Panc1 (cell line): ENCODE measurements around the gene WDR64. TPM values are rescaled to one million over a fixed set of nuclear protein-coding genes. Genes with fewer than 3 reads are reported as not detected.

Source experiments
- ATAC-seq: fragments of 200-7000 bp; cut with Tn5 transposase; 2 replicates; pipeline ENCODE4 v1.9.1; 2020; ENCODE audit warnings: mild to moderate bottlenecking, moderate library complexity
- BruUV-seq: library from RNA; stranded (reverse); fragments of 400-500 nt; replicated peaks from 2 replicates; lab custom pipeline; 2021; lab: Mats Ljungman, UMichigan
- CTCF ChIA-PET: fragments of 300-600 bp; sonication (Branson Sonifier 250); formaldehyde crosslinking; loops from one replicate; lab custom pipeline; 2022; ENCODE audit warnings: antibody characterized with exemption; lab: Charles Lee
- POLR2A ChIA-PET: fragments of 300-600 bp; sonication (Branson Sonifier 250); formaldehyde crosslinking; loops from one replicate; lab custom pipeline; 2022; ENCODE audit warnings: antibody characterized with exemption; lab: Charles Lee
- DNase-seq: peaks from one replicate; pipeline ENCODE4 v3.0.0-alpha.2; 2010; ENCODE audit warnings: low read depth, low spot score
- H3K27ac ChIP-seq: 2 replicates; pipeline ENCODE4 v1.5.1; 2011; ENCODE audit warnings: mild to moderate bottlenecking, low read length, inconsistent platforms
- H3K27me3 ChIP-seq: fragments of 200-500 bp; sonication (Bioruptor generic); 2 replicates; pipeline ENCODE4 v1.6.0; 2014; ENCODE audit warnings: low read length, inconsistent platforms; ENCODE audit not compliant: control insufficient read depth, insufficient read depth
- H3K36me3 ChIP-seq: fragments of 200-500 bp; sonication (Bioruptor generic); 2 replicates; pipeline ENCODE4 v1.5.1; 2014; ENCODE audit warnings: inconsistent platforms, mild to moderate bottlenecking, low read length, moderate library complexity; ENCODE audit not compliant: control insufficient read depth, insufficient read depth
- H3K4me1 ChIP-seq: 2 replicates; pipeline ENCODE4 v1.5.1; 2011; ENCODE audit warnings: inconsistent platforms, mild to moderate bottlenecking, low read length, moderate library complexity; ENCODE audit not compliant: control insufficient read depth, insufficient read depth
- H3K4me3 ChIP-seq, 2 experiments: 2 replicates each; pipeline ENCODE4 v1.5.1; 2011 to 2012; ENCODE audit warnings: low read depth in 2 of 2, low read length in 2 of 2, mild to moderate bottlenecking in 2 of 2, inconsistent platforms in 1 of 2, moderate library complexity in 1 of 2
- H3K9me3 ChIP-seq: fragments of 200-500 bp; sonication (Bioruptor generic); 2 replicates; pipeline ENCODE4 v1.5.1; 2014; ENCODE audit warnings: low read depth, mild to moderate bottlenecking, inconsistent platforms, low read length, moderate library complexity; ENCODE audit not compliant: control insufficient read depth, insufficient read depth
- CTCF ChIP-seq: fragments of 450-650 bp; IDR thresholded peaks from 2 replicates; pipeline ENCODE4 v1.5.1; 2017; ENCODE audit warnings: mild to moderate bottlenecking
- POLR2AphosphoS5 ChIP-seq: IDR thresholded peaks from 2 replicates; pipeline ENCODE4 v1.6.1; 2012; ENCODE audit warnings: mild to moderate bottlenecking, low read depth, low read length, moderate library complexity
- REST ChIP-seq, 2 experiments: IDR thresholded peaks; 2 replicates each; pipeline ENCODE4 v1.6.1; 2011 to 2012; ENCODE audit warnings: low read depth in 2 of 2, control low read depth in 1 of 2, low read length in 1 of 2, mild to moderate bottlenecking in 1 of 2, moderate library complexity in 1 of 2; ENCODE audit not compliant: insufficient read depth in 1 of 2
- SIN3A ChIP-seq: IDR thresholded peaks from 2 replicates; pipeline ENCODE4 v1.6.1; 2012; ENCODE audit warnings: low read depth, mild to moderate bottlenecking, low read length, moderate library complexity, borderline replicate concordance; ENCODE audit not compliant: insufficient read depth
- TCF7L2 ChIP-seq: IDR thresholded peaks from 2 replicates; pipeline ENCODE4 v1.6.1; 2011; ENCODE audit warnings: mild to moderate bottlenecking, low read depth, low read length, inconsistent platforms
- in situ Hi-C: cut with HindIII; loops from 2 replicates; pipeline ENCODE4 v1.10.0; 2016; ENCODE audit warnings: low sequenced_read_pairs, low pct_unique_long_range_greater_than_20kb
- intact Hi-C: fragments of 100-400 bp; cut with micrococcal nuclease; formaldehyde crosslinking; loops from one replicate; pipeline ENCODE4 v1.10.0; 2022; ENCODE audit not compliant: unreplicated experiment
- total RNA-seq: library from RNA; stranded (reverse); gene quantifications from one replicate; pipeline ENCODE4 v1.2.1, GENCODE V29; 2021; ENCODE audit not compliant: unreplicated experiment

WDR64 gene
- total RNA-seq, 1 experiment from 2014 or later, result not detected

- in situ Hi-C loops, result no loop called here
- no peak for ATAC-seq
- Histone ChIP-seq H3K4me1 (no peaks in the 10 kb centered on the region), H3K36me3 (no peaks in the 10 kb centered on the region), H3K27me3 (no peaks in the 10 kb centered on the region), H3K9me3 (no peaks in the 10 kb centered on the region), H3K4me3 (no peak overlapping the region), H3K27ac (no peak overlapping the region)
- DNase-seq, result no peak
- no TSS peak for BruUV-seq
- intact Hi-C loops, result no loop called here
- POLR2A ChIA-PET, result no interaction called here
- no peak for TF ChIP-seq CTCF
- TF ChIP-seq REST (IDR thresholded peaks at IDR 0.05; ENCODE audit: insufficient read depth in 1 of 2, low read depth in 2 of 2, low read length in 1 of 2), result no peak
- no peak for TF ChIP-seq SIN3A
- TF ChIP-seq TCF7L2, result no peak
- no peak for TF ChIP-seq POLR2AphosphoS5
- CTCF ChIA-PET, result no interaction called here
These were observed 44.2 kb downstream of the WDR64 start for GRCh38 chr1:241696172-241696814.

GRCh38 chr1:241696815-241697639 is 44.9 kb downstream of the WDR64 start:
- Histone ChIP-seq H3K9me3 (no peaks in the 10 kb centered on the region), H3K4me1 (no peaks in the 10 kb centered on the region), H3K4me3 (no peak overlapping the region), H3K27ac (no peak overlapping the region), H3K27me3 (no peaks in the 10 kb centered on the region), H3K36me3 (no peaks in the 10 kb centered on the region)
- BruUV-seq, result no TSS peak
- TF ChIP-seq TCF7L2, result no peak
- TF ChIP-seq SIN3A, result no peak
- TF ChIP-seq POLR2AphosphoS5, result no peak
- TF ChIP-seq CTCF, result no peak
- no peak for TF ChIP-seq REST (IDR thresholded peaks at IDR 0.05; ENCODE audit: insufficient read depth in 1 of 2, low read depth in 2 of 2, low read length in 1 of 2)
- intact Hi-C loops (no loop called here), in situ Hi-C loops (no loop called here)
- DNase-seq, result no peak
- ATAC-seq, result no peak
- POLR2A ChIA-PET, result no interaction called here
- CTCF ChIA-PET, result no interaction called here
